ENCODE data around the gene TMTC1.

The TMTC1 gene

DNA sequence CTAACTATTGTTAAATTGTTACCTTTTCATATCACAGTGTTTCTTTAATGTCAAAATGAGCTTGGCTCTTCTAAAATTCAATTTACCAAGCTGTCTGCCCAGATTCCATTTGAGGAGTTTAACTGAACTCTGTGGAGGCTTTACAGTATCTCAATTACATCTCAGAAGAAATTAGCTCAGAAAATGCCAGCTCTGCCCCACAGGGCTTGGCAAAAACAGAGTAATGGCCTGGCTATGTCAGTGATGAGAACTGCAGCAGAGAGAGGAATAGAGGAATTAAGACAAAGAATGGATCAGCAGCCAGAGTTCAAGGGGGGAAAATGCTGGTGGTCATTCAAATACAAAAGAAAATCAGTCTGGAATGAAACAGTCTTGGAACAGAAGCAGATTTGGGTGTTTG lies 15.8 kb upstream of the TMTC1 start:
- TF ChIP-seq, protein P1, sequence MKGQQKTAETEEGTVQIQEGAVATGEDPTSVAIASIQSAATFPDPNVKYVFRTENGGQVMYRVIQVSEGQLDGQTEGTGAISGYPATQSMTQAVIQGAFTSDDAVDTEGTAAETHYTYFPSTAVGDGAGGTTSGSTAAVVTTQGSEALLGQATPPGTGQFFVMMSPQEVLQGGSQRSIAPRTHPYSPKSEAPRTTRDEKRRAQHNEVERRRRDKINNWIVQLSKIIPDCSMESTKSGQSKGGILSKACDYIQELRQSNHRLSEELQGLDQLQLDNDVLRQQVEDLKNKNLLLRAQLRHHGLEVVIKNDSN (IDR thresholded peaks at IDR 0.05): no peak
- no peak for TF ChIP-seq EGR1 (IDR thresholded peaks at IDR 0.05)
- TF ChIP-seq FOXM1 (IDR thresholded peaks at IDR 0.05; ENCODE audit: borderline replicate concordance, low read depth): no peak
- no peak for TF ChIP-seq RAD21 (IDR thresholded peaks at IDR 0.05; ENCODE audit: low read depth)
- TF ChIP-seq EP300 (IDR thresholded peaks at IDR 0.05; ENCODE audit: borderline replicate concordance): no peak
- TF ChIP-seq ZBTB7A (IDR thresholded peaks at IDR 0.05; ENCODE audit: low read depth): no peak
- TF ChIP-seq, protein P2, sequence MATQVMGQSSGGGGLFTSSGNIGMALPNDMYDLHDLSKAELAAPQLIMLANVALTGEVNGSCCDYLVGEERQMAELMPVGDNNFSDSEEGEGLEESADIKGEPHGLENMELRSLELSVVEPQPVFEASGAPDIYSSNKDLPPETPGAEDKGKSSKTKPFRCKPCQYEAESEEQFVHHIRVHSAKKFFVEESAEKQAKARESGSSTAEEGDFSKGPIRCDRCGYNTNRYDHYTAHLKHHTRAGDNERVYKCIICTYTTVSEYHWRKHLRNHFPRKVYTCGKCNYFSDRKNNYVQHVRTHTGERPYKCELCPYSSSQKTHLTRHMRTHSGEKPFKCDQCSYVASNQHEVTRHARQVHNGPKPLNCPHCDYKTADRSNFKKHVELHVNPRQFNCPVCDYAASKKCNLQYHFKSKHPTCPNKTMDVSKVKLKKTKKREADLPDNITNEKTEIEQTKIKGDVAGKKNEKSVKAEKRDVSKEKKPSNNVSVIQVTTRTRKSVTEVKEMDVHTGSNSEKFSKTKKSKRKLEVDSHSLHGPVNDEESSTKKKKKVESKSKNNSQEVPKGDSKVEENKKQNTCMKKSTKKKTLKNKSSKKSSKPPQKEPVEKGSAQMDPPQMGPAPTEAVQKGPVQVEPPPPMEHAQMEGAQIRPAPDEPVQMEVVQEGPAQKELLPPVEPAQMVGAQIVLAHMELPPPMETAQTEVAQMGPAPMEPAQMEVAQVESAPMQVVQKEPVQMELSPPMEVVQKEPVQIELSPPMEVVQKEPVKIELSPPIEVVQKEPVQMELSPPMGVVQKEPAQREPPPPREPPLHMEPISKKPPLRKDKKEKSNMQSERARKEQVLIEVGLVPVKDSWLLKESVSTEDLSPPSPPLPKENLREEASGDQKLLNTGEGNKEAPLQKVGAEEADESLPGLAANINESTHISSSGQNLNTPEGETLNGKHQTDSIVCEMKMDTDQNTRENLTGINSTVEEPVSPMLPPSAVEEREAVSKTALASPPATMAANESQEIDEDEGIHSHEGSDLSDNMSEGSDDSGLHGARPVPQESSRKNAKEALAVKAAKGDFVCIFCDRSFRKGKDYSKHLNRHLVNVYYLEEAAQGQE (IDR thresholded peaks at IDR 0.05; ENCODE audit: low read depth): no peak
- no peak for TF ChIP-seq TCF12 (IDR thresholded peaks at IDR 0.05; ENCODE audit: low read depth)
- TF ChIP-seq NFIC (IDR thresholded peaks at IDR 0.05): no peak
- no peak for TF ChIP-seq TAF1 (IDR thresholded peaks at IDR 0.05; ENCODE audit: low read depth)
- no peak for TF ChIP-seq CREB1 (IDR thresholded peaks at IDR 0.05; ENCODE audit: low read depth)
- no peak for TF ChIP-seq CEBPB (IDR thresholded peaks at IDR 0.05)
- TF ChIP-seq YY1 (IDR thresholded peaks at IDR 0.05; ENCODE audit: low read depth): no peak
- TF ChIP-seq, protein P3, sequence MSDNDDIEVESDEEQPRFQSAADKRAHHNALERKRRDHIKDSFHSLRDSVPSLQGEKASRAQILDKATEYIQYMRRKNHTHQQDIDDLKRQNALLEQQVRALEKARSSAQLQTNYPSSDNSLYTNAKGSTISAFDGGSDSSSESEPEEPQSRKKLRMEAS (IDR thresholded peaks at IDR 0.05): no peak
- no peak for TF ChIP-seq TEAD4 (IDR thresholded peaks at IDR 0.05)

DNA sequence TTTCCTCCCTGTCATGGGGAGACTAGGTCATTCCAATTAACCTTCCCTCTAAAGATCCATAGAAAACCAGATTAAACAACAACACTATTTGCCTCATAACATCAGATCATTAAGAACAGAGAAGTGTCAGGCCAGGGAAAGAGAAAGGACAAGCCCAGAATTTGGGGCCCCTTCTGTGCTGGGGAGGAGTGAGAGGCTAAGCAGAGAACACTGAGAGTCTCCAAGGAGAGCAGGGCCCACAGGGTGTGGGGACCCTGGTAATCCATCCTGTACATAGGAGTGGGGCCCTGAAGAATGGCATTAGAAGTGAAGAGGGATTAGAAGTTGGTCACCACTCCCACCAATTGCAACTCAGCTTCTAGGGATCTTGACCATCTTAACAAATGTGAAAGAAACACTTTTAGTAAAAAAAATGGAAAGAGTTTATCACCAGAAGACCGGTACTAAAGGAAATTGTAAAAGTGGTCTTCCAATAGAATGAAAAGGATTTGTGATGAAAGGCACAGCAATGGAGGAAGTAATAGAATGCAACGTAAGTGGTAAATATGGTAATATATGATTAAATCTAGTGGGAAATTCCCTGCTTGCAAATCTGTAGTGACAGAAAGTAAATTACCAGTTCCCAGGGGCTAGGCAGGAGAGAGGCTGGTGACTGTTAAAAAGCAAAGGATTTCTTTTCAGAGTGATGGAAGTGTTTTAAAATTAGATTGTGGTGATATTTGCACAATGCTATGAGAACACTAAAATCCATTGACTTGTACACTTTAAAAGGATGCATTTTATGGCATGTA lies 14.0 kb upstream of the TMTC1 start:
- TF ChIP-seq CEBPB (IDR thresholded peaks at IDR 0.05) (no peak), ZBTB7A (IDR thresholded peaks at IDR 0.05; ENCODE audit: low read depth) (no peak), TAF1 (IDR thresholded peaks at IDR 0.05; ENCODE audit: low read depth) (no peak), NFIC (IDR thresholded peaks at IDR 0.05) (no peak), RAD21 (IDR thresholded peaks at IDR 0.05; ENCODE audit: low read depth) (no peak)
- TF ChIP-seq, protein P2 (IDR thresholded peaks at IDR 0.05; ENCODE audit: low read depth): no peak

DNA sequence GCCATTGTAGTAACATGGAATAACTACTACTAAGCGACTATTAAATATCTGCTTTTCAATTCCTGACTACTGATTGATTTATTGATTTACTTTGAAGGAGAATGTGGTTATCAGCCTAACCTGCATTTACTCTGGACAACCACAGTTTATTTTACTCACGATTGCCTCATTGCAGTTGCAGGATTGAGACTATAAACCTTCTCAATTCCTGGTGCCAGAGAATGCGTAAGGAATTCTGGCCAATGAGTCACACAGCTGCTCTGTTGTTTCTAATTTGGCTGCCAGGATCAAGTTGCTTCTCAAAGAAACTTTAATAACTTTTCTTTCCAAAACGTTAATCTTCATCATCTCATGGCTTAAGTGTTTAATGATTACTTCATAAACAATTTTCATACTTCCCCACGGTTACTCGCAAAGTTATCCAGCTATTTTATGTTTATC lies 13.1 kb upstream of the TMTC1 start:
- TF ChIP-seq NFIC (IDR thresholded peaks at IDR 0.05) (peak; percentile 73), CEBPB (IDR thresholded peaks at IDR 0.05) (peak; percentile 83), YY1 (IDR thresholded peaks at IDR 0.05; ENCODE audit: low read depth) (no peak), FOXM1 (IDR thresholded peaks at IDR 0.05; ENCODE audit: borderline replicate concordance, low read depth) (0 out of 2 replicates have a peak, but pooled peaks have one; percentile 26), ZBTB7A (IDR thresholded peaks at IDR 0.05; ENCODE audit: low read depth) (no peak), TCF12 (IDR thresholded peaks at IDR 0.05; ENCODE audit: low read depth) (peak; percentile 53), EGR1 (IDR thresholded peaks at IDR 0.05) (no peak), EP300 (IDR thresholded peaks at IDR 0.05; ENCODE audit: borderline replicate concordance) (peak; percentile 22; the same call in 1 of the 2 replicates), TAF1 (IDR thresholded peaks at IDR 0.05; ENCODE audit: low read depth) (no peak), TEAD4 (IDR thresholded peaks at IDR 0.05) (peak; percentile 92), RAD21 (IDR thresholded peaks at IDR 0.05; ENCODE audit: low read depth) (0 out of 2 replicates have a peak, but pooled peaks have one; percentile 10)
- TF ChIP-seq, protein P1 (IDR thresholded peaks at IDR 0.05): no peak
- TF ChIP-seq, protein P2 (IDR thresholded peaks at IDR 0.05; ENCODE audit: low read depth): no peak

DNA sequence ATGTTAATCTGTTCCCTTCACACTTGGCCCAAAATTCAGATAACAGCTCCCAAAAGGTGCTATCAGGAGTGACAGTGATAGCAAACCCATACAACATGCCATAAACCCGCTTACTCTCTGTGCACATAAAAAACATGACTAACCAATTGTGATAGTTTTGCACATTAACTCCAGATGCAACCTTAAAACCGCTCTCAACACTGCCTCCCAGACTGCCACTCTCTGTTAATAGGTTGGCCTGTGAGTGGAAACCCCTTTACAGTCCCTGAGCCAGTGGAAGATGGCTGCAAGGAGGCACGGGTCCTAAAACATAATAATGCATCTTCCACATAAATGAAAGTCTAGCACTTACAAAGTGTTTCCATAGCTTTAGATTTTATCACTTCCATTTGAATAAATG lies 12.0 kb upstream of the TMTC1 start:
- TF ChIP-seq, protein P3 (IDR thresholded peaks at IDR 0.05): no peak
- TF ChIP-seq, protein P2 (IDR thresholded peaks at IDR 0.05; ENCODE audit: low read depth): no peak
- TF ChIP-seq CREB1 (IDR thresholded peaks at IDR 0.05; ENCODE audit: low read depth) (no peak), CEBPB (IDR thresholded peaks at IDR 0.05) (no peak), RAD21 (IDR thresholded peaks at IDR 0.05; ENCODE audit: low read depth) (no peak), TCF12 (IDR thresholded peaks at IDR 0.05; ENCODE audit: low read depth) (no peak), EP300 (IDR thresholded peaks at IDR 0.05; ENCODE audit: borderline replicate concordance) (no peak), TEAD4 (IDR thresholded peaks at IDR 0.05) (no peak), FOXM1 (IDR thresholded peaks at IDR 0.05; ENCODE audit: borderline replicate concordance, low read depth) (no peak), NFIC (IDR thresholded peaks at IDR 0.05) (no peak), ZBTB7A (IDR thresholded peaks at IDR 0.05; ENCODE audit: low read depth) (no peak), EGR1 (IDR thresholded peaks at IDR 0.05) (no peak), TAF1 (IDR thresholded peaks at IDR 0.05; ENCODE audit: low read depth) (no peak), YY1 (IDR thresholded peaks at IDR 0.05; ENCODE audit: low read depth) (no peak)
- TF ChIP-seq, protein P1 (IDR thresholded peaks at IDR 0.05): no peak
